GM18505 (cell line): ENCODE data around the gene PIRT.

Experiments
- ATAC-seq: cut with Tn5 transposase; IDR thresholded peaks from one replicate; pipeline ENCODE4 v1.9.1; 2021; ENCODE audit not compliant: unreplicated experiment
- POLR2A ChIP-seq: IDR thresholded peaks from 4 replicates; pipeline ENCODE4 v1.6.1; 2011; ENCODE audit warnings: borderline replicate concordance; ENCODE audit not compliant: insufficient read depth, insufficient read length; ENCODE audit errors: extremely low read depth

Gene PIRT

GRCh38 chr17:10790491-10791401, 47.1 kb downstream of the PIRT start:
- no peak for TF ChIP-seq POLR2A
- ATAC-seq, result no peak

- ATAC-seq, result no peak
- TF ChIP-seq POLR2A, result no peak
These were observed 48.1 kb downstream of the PIRT start for GRCh38 chr17:10789694-10790271.

- TF ChIP-seq POLR2A, result no peak
- no peak for ATAC-seq
These were observed 50.4 kb downstream of the PIRT start for GRCh38 chr17:10787306-10788045.

- TF ChIP-seq POLR2A, result no peak
These were observed 52.6 kb downstream of the PIRT start for GRCh38 chr17:10785295-10785694.

GRCh38 chr17:10779609-10780008, 58.3 kb downstream of the PIRT start:
- ATAC-seq, result no peak

More at GRCh38 chr17:10785295-10785694, 52.6 kb downstream of the PIRT start:
- no peak for ATAC-seq

GRCh38 chr17:10777890-10778289, 60.0 kb downstream of the PIRT start:
- no peak for ATAC-seq
- TF ChIP-seq POLR2A, result no peak

More at GRCh38 chr17:10779609-10780008, 58.3 kb downstream of the PIRT start:
- TF ChIP-seq POLR2A, result no peak

GRCh38 chr17:10777131-10777807, 60.6 kb downstream of the PIRT start:
- no peak for ATAC-seq
- TF ChIP-seq POLR2A, result no peak

GRCh38 chr17:10776381-10776780, 61.5 kb downstream of the PIRT start:
- TF ChIP-seq POLR2A, result no peak
- ATAC-seq, result no peak

GRCh38 chr17:10775740-10776356, 62.0 kb downstream of the PIRT start:
- ATAC-seq, result no peak
- no peak for TF ChIP-seq POLR2A

GRCh38 chr17:10775058-10775457, 62.8 kb downstream of the PIRT start:
- TF ChIP-seq POLR2A, result no peak

GRCh38 chr17:10773391-10773790, 64.5 kb downstream of the PIRT start:
- ATAC-seq, result no peak
- TF ChIP-seq POLR2A, result no peak

More at GRCh38 chr17:10775058-10775457, 62.8 kb downstream of the PIRT start:
- ATAC-seq, result no peak
